KBM-7 (cell line): Measurements from ENCODE around the gene AGBL4.
A peak's percentile ranks its signal among the peaks of the same experiment; 100 is the strongest.

Source experiments
- DNase-seq: peaks from one replicate; pipeline ENCODE4 v3.0.0-alpha.2; 2015
- in situ Hi-C: fragments of 300-500 bp; cut with MboI; formaldehyde crosslinking; loops from 2 replicates; pipeline ENCODE4 v1.14.3; 2020; ENCODE audit warnings: low sequenced_read_pairs, low pct_unique_long_range_greater_than_20kb, mixed read lengths

Gene AGBL4

DNA sequence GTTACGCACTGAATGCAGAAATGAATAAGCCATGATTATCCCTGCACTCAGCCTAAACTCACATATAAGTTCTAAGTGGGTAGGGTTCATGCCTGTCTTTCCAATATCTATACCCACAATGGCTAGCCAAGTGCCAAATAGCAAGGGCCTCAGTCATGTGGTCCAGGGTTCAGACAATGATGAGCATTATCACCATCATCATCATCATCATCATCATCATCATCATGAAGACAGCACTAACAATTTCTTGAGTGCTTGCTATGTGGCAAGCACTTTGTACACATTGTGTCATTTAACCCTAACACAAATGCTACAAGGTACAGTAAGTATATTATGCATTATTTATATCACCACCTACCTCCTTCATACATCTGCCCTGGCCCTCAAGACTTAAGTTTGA is 500.0 kb downstream of the AGBL4 start:
- in situ Hi-C loops, result no loop called here
- DNase-seq, result no peak

DNA sequence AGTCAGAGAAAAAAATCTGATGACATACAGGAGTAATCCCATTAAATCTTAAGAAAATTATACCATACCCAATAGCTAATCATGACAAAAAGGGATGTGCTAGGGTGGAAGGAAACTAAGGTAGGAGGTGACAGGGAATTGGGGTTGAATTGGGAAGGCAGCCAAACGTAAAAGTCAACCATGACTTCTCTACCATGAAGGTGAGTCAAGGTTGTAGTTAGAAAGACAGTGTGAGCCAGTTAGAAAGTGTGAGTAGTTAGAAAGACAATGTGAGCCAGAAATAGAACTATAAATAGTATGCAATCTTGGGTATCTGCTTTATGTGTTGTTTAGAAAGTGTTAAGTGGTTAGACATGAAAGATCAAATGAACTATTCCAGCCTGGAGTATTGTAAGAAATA is 556.8 kb downstream of the AGBL4 start:
- in situ Hi-C loops, result no loop called here

GRCh38 chr1:49465486-49466185 is 558.1 kb downstream of the AGBL4 start:
- in situ Hi-C loops, result no loop called here
- DNase-seq, result no peak

More for the DNA sequence above, 556.8 kb downstream of the AGBL4 start:
- no peak for DNase-seq

GRCh38 chr1:49448200-49448599 is 575.6 kb downstream of the AGBL4 start:
- no peak for DNase-seq
- in situ Hi-C loops, result no loop called here

DNA sequence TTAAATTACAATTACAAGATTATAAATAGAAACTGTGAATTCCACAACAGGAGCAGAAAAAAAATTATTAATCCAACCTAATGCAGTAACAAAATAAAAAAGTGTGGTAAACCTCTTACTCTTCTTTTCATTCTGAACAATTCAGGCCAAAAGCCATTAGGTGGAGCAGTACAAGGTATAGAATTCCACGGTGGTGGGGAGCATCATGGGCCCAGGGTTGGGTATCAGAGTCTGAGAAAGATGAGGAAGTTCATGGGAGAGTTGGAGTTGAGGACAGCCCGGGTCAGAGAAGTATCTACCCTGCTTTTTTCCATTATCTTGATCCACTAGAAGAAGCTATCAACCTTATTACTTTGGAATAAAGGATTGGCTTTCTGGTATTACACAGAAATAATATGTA is 586.9 kb downstream of the AGBL4 start:
- in situ Hi-C loops, result no loop called here
- peak; percentile 1 for DNase-seq

DNA sequence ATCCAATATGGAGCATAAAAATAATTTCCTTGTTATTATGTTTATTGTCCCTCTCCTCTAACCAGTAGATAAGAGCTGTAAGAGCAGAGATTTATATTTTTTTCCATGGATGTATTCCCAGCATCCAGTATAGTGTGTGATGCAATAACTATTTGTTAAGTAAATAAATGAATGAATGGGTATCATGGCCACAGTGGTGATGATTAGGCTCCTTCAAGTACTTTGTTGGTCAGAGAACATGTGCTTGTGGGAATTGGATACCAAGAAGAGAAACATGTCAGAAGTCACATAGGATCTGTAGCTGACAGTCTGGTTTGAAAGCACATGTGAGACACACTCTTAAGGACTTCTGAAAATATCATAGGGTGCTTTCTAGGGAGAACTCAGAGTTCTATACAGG is 588.5 kb downstream of the AGBL4 start:
- in situ Hi-C loops, result no loop called here

DNA sequence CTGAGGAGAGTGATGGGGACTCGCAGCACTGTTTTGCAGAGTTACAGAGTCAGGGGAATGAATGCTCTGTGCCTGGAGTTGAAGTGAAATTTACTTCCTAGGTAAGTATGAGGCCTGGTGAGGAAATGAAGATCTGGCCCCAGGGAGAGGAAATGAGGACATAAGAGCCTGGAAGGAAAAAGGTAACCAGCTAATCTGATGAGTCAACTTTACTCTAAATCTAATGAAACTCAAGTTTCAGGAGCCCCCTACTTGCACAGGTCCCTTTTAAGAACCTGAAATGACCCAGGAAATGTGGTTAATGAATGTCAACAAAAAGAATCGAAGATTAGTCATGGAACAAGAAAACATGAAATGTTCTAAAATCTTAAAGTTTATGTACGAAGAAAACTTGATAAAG is 599.0 kb downstream of the AGBL4 start:
- no peak for DNase-seq
- in situ Hi-C loops, result no loop called here

More for the DNA sequence above, 588.5 kb downstream of the AGBL4 start:
- no peak for DNase-seq

DNA sequence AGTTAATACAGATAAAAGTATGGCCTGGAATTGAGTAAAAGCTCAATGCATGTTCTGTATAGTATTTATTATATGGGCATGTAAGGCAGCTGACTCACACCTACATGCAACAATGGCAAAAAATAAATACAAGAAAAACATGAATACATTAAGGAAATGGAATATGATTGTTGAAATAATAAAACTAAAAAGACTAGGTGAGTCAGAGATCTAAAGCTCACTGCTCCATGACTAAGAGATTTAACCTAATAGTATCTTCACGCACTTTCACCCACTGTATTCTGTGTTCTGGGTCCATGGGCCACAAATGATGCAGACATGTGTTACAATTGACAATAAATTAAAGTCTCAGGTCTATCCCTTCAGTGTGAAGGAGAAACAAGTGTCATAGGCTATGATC is 607.0 kb downstream of the AGBL4 start:
- no peak for DNase-seq
- in situ Hi-C loops, result no loop called here

- no peak for DNase-seq
- in situ Hi-C loops, result no loop called here
These were observed 615.4 kb downstream of the AGBL4 start for GRCh38 chr1:49408346-49408745.

DNA sequence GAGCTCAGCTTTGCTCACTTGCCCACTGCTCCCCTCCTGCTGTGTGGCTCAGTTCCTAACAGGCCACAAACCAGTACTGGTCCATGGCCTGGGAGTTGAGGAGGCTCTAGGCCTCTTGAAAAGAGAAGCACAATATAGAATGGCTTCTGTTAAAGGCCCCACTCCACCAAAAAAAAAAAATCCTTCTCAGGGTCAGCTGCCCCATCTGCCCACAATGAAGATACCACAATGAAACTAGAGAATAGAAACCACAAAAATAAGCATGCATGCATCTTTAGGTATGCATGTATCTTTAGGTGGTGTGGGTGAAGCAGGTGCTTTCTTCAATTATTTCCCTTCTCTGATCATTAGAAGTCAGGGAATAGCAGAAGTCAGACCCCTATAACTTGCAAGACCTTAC is 626.7 kb downstream of the AGBL4 start:
- in situ Hi-C loops, result no loop called here
- DNase-seq, result no peak

GRCh38 chr1:49394200-49394599 is 629.6 kb downstream of the AGBL4 start:
- in situ Hi-C loops, result no loop called here
- DNase-seq, result no peak

DNA sequence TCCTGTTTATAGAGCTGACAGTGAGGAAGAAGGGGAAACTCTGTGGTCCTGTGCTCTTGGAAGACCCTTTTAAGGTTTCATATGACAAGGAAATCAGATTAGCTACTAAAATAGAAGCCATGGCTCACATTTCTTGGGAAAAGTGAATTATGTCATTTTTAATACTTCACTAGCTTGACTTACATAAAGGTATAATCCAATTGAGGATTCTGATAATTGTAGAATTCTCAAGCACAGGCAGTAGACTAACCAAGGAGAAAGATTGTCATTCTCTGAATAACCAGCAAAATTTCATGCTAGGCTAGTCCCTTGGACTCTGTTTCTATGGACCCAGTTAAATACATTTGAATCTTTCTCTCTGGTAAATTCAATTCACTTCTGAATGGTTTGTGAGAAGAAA is 634.1 kb downstream of the AGBL4 start:
- DNase-seq, result no peak
- in situ Hi-C loops, result no loop called here

- DNase-seq, result no peak
- in situ Hi-C loops, result no loop called here
These were observed 659.1 kb downstream of the AGBL4 start for GRCh38 chr1:49364676-49365075.

DNA sequence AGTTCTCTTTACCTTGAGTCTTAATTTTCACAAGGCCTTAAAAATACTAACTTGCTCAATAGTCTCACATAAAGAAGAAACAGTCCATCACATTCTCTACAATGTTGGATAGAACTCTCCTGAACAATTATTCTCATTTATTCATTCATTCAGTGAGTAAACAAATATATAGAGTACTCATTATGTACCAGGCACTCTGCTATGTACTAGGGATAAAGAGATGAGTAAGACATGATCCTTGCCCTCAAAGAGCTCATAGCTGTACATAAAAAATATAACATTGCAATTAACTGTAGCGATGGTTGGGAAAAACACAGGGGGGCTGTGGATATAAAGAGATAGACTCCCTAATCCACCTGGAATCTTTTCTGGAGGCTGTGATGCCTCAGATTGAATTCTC is 660.1 kb downstream of the AGBL4 start:
- in situ Hi-C loops, result no loop called here
- no peak for DNase-seq

DNA sequence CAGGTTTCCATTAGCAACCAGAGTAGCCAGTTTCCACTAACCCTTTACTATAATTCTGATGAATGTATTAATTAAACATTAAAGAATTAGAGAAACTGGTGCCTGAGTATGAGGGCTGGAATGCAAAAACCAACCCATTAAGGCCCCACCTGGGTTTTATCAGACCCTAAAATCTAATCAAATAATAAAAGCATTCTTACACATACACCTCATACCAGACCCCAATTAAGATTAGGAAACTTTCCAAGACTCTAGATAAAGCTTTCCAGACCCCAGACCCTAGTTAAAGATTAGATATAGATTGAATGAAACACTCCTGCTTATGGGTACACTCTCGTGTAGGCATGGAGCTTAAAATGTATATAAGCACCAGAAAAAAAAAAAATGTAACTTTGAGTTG is 665.7 kb downstream of the AGBL4 start:
- in situ Hi-C loops, result no loop called here
- no peak for DNase-seq

DNA sequence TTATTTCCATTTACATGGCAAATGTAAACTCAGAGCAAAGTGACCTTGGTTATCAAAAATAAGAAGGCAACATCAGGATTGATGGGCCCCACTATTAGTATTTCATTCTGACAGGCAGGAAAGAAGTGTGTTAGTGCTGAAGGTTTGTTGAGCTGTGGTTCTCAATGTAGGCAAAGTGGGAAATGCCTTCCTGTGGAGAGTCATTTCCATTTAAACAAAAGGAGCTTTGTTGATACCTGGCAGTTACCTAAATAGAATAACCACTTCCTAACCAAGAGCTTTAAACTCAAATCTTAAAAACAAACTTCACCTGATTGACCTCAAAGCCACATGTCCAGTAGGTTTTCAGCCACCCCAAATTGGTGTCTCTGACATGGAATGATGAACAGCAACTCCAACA is 667.2 kb downstream of the AGBL4 start:
- DNase-seq, result no peak
- in situ Hi-C loops, result no loop called here

- in situ Hi-C loops, result no loop called here
- no peak for DNase-seq
These were observed 672.0 kb downstream of the AGBL4 start for GRCh38 chr1:49351768-49352167.

DNA sequence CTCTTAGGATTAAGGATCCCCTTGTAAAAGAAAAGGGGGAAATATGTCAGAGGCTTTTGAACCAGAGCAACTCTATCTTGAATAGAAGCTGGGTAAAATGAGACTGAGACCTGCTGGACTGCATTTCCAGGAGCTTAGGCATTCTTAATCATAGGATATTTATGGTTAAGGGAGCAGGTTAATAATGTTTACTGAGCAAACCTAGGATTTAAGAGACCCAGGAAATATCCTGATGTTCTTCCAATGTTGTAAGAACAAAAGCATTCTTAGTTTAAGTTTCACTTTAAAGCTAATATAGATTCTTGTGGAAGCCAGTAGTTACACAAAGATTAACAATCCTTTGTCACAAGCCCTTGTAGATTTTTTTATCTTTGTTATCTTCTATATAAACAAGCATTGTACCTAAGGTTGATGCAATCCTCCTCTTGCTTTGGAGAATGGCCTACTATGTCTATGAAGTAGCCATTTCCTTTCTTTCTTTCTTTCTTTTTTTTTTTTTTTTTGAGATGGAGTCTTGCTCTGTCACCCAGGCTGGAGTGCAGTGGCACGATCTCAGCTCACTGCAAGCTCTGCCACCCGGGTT is 676.9 kb downstream of the AGBL4 start:
- no peak for DNase-seq
- in situ Hi-C loops, result no loop called here

DNA sequence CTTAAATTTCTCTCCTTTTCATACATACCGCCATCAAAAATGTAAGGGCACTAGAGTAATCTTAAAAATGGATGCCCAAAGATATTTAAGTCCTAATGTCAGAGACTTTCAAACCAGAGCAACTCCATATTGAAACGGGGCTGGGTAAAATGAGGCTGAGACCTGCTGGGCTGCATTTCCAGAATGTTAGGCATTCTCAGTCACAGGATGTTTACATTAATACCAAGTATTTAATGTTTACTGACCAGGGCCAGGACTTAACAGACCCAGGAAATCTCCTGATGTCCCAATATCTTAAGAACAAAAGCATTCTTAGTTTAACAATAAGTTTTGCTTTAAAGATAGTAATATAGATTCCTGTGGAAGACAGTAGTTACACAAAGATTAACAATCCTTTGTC is 683.2 kb downstream of the AGBL4 start:
- DNase-seq, result no peak
- in situ Hi-C loops, result no loop called here

- in situ Hi-C loops, result no loop called here
- no peak for DNase-seq
These were observed 684.7 kb downstream of the AGBL4 start for GRCh38 chr1:49339043-49339442.

GRCh38 chr1:49337251-49337650 is 686.5 kb downstream of the AGBL4 start:
- in situ Hi-C loops, result no loop called here
- no peak for DNase-seq
